Activated CD8-positive, alpha-beta memory T cell treated with anti-CD3 and anti-CD28 coated beads, Interleukin-2, amount 50 U/mL, for 24 hours (primary cell): ENCODE data around the gene KRTAP9-2.
"Not testable (repeated sequence)": the region's sequence is repeated elsewhere in the genome, so short reads cannot be mapped to it uniquely, and the experiment has no call there.

Experiments used
- DNase-seq: peaks from one replicate; pipeline ENCODE4 v3.0.0-alpha.2; 2020; ENCODE audit errors: extremely low read depth

Gene KRTAP9-2

GRCh38 chr17:41237116-41237515 lies 10.7 kb downstream of the KRTAP9-2 start:
- not testable (repeated sequence) for DNase-seq

- not testable (repeated sequence) for DNase-seq
These were observed 11.5 kb downstream of the KRTAP9-2 start, which contains the start of gene KRTAP9-8 for GRCh38 chr17:41237949-41238437. TSS of gene KRTAP9-8 (plus strand) at chr17:41237999. CDS start at chr17:41238052, 53 bp downstream.

GRCh38 chr17:41246995-41247787 lies 20.7 kb downstream of the KRTAP9-2 start:
- not testable (repeated sequence) for DNase-seq

DNA sequence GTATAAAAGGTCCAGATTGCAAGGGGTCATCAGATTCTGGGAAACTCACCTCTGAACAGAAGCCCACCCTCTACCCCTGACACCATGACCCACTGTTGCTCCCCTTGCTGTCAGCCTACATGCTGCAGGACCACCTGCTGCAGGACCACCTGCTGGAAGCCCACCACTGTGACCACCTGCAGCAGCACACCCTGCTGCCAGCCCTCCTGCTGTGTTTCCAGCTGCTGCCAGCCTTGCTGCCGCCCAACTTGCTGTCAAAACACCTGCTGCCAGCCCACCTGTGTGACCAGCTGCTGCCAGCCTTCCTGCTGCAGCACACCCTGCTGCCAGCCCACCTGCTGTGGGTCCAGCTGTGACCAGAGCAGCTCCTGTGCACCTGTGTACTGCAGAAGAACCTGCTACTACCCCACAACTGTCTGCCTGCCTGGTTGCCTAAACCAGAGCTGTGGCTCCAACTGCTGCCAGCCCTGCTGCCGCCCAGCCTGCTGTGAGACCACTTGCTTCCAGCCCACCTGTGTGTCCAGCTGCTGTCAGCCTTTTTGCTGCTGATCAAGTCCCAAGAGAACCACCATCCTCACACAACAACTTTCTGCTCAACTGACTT lies 23.3 kb downstream of the KRTAP9-2 start, which contains the start of gene KRTAP9-4:
TSS of gene KRTAP9-4 (plus strand) at position 51 of the 604 bp plus-strand sequence. CDS start at position 85, 34 bp downstream.
- DNase-seq, result not testable (repeated sequence)

DNA sequence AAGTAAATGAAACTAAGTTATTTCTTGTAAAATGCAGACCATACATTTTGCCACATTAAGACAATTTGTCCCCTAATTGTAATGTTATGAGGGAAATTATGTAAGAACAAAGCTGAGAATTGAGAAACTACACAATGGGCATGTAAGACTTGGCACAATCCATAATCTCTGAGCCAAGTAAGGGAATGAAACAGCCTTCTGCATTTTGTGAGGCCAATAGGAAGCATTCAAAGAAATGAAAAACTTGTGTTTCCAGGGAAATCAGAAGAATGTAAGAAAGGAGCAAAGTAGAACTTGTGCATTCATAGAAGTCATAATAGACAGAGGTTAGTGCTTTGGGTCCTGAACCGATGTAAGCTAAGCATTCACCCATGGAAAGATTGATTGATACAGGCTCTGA lies 24.8 kb downstream of the KRTAP9-2 start:
- no peak for DNase-seq

DNA sequence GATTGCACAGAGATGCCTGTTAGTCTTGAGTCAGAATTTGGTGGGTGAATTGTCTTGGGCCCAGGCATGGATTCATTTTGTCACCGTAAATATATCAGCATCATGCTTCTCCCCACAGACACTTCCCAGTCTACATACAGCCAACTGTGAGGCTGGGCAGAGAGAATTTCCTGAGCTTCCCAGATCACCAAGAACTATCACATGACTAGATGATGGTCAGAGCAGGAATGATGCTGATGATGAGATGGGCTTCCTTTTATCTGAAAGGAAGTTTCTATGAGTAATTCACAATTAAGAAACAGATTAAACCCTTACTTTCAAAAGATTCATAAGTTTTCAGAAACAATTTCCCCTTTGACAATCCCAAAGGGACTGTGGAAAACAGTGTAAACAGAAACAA lies 28.4 kb downstream of the KRTAP9-2 start:
- DNase-seq, result no peak

- DNase-seq, result not testable (repeated sequence)
These were observed 29.2 kb downstream of the KRTAP9-2 start, which contains the start of gene KRTAP9-9 for GRCh38 chr17:41255381-41256290. TSS of gene KRTAP9-9 (plus strand) at chr17:41255384.

DNA sequence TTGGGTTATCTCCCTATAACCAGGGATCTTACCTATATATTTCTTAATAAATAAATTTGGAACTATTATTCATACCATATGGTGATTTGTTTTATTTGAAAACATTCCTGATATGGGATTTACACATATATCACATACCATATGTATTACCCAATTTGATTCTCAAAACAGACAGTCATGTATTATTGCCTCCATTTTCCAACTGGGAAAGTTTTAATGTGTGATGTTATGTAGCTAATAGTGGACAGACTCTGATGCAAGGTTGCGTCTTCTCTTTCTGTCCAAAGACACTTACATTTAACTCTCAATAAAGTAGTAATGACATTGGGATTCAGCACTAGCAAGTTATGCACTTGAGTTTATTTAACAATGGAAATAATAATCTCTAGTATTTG lies 29.8 kb downstream of the KRTAP9-2 start:
- DNase-seq, result no peak

DNA sequence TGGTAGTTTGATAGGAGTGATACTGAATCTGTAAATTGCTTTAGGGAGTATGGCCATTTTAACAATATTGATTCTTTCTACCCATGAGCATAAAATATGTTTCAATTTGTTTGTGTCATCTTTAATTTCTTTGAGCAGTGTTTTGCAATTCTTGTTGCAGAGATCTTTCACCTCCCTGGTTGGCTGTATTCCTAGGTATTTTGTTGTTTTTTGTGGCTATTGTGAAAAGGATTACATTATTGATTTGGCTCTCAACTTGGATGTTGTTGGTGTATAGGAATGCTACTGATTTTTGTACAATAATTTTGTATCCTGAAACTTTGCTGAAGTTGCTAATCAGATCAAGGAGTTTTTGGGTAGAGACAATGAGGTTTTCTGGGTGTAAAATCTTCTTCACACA lies 32.0 kb downstream of the KRTAP9-2 start:
- DNase-seq, result no peak

DNA sequence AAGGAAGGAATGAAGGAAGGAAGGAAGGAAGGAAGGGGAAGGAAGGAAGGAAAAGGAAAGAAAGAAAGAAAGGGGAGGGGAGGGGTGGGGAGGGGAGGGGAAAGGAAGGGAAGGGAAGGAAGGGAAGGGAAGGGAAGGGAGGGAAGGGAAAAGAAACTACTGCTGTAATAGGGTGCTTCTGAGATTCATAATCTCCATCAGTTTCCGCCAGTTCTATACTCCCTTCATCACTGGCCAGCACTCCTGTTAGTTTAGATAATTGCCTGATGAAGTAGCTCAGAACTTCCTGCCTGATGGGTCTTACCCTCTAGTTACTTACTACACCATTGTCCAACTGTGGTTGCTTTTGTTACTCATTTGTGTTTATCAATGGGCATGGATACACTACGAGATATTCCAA lies 36.8 kb downstream of the KRTAP9-2 start:
- DNase-seq, result no peak

- DNase-seq, result no peak
These were observed 38.2 kb downstream of the KRTAP9-2 start for GRCh38 chr17:41264599-41264998.

DNA sequence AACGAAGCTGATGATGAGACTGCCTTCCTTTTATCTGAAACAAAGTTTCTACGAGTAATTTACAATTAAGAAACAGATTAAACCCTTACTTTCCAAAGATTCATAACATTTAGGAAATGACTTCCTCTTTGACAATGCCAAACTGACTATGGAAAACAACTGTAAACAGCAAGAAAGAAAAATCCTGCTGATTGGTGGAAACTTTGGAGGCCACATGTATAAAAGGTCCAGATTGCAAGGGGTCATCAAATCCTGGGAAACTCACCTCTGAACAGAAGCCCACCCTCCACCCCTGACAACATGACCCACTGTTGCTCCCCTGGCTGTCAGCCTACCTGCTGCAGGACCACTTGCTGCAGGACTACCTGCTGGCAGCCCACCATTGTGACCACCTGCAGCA lies 38.6 kb downstream of the KRTAP9-2 start, which contains the start of gene KRTAP9-6:
TSS of gene KRTAP9-6 (plus strand) at position 301 of the 400 bp plus-strand sequence. CDS start at position 301, 0 bp downstream.
- no peak for DNase-seq

DNA sequence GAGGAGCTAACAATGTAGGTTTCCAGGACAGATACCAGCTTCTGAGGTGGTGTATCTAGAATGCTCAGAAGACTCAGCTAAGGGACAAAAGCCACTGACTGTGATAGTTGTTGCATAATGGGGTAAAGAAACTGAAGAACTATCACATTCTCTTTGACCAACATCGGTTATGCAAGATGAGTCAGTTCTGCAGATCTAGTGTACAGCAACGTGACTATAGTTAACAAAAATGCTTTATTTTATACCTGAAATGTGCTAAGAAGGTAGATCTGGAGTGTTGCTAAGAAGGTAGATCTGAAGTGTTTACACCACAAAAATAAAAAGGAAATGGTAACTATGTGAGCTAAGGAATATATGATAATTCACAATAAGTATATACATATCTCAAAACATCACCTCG lies 41.3 kb downstream of the KRTAP9-2 start:
- DNase-seq, result no peak

DNA sequence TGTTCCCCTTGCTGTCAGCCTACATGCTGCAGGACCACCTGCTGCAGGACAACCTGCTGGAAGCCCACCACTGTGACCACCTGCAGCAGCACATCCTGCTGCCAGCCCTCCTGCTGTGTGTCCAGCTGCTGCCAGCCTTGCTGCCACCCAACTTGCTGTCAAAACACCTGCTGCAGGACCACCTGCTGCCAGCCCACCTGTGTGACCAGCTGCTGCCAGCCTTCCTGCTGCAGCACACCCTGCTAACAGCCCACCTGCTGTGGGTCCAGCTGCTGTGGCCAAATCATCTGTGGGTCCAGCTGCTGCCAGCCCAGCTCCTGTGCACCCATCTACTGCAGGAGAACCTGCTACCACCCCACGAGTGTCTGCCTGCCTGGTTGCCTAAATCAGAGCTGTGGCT lies 44.9 kb downstream of the KRTAP9-2 start:
- not testable (repeated sequence) for DNase-seq

GRCh38 chr17:41271858-41272257 lies 45.4 kb downstream of the KRTAP9-2 start:
- DNase-seq, result no peak

GRCh38 chr17:41275648-41276190 lies 49.3 kb downstream of the KRTAP9-2 start, which contains the start of gene KRTAP9-7:
TSS of gene KRTAP9-7 (plus strand) at chr17:41275698. CDS start at chr17:41275698, 0 bp downstream.
- not testable (repeated sequence) for DNase-seq
